A204.1 (cell line): ENCODE data around the gene SYT15B.
"Not testable (repeated sequence)": the region's sequence is repeated elsewhere in the genome, so short reads cannot be mapped to it uniquely, and the experiment has no call there.

ENCODE experiments used
- FAIRE-seq: peaks from 2 replicates; lab custom pipeline; 2012; peaks lifted over from hg19 to GRCh38; lab: Jason Lieb, UNC

SYT15B gene

DNA sequence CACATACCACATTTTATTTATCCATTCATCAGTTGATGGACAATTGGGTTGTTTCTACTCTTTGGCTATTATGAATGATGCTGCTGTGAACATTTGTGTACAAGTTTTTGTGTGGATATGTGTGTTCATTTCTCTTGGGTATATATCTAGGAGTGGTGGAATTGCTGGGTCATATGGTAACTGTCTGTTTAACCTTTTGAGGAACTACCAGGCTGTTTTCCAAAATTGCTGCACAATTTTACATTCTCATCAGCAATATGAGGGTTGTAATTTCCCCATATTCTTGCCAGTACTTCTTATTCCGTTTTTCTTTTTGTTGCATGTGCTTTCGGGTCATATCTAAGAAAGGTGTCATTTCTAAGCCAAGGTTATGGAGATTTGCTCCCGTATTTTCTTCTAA is 38.3 kb downstream of the SYT15B start:
- FAIRE-seq: not testable (repeated sequence)

DNA sequence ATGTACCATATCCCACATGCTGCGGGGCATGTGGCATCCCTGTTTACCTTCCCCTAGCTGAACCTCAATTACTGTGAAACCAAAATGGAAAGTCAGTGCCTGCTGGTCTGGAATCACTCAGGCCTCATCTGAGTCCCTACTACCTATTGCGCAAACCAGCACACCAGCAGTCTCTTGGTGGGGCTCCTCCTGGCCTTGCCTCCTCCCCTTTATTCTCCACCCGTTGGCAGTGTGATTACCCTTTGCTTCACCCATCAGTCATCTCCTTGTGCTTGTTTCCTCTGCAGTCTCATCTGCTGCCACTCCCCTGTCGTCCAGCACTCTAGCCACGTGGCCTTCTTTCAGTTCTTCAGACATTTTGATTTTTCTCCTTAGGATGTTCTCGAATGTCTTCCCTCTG is 39.3 kb downstream of the SYT15B start:
- not testable (repeated sequence) for FAIRE-seq

DNA sequence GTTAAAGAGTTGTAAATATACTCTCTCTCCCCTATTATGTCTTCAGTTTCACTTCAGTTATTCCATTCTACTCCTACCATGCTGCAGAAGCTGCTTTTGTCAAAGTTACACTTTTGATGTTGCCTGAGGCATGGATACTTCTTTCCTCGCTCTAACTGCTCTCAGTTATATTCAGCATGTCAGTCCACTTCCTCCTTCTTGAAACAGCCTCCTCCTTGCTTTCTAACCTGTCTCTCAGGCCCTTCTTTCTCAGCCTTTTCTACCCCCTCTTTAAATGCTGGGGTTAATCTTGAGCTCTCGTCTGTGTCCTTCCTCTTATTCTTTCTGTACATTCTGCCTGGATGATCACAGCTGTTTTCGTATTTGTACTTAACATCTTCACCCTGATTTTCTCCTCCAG is 40.0 kb downstream of the SYT15B start:
- FAIRE-seq: not testable (repeated sequence)

- not testable (repeated sequence) for FAIRE-seq
Measured at GRCh38 chr10:47717011-47717769, 46.2 kb downstream of the SYT15B start.
